MCF 10A (cell line): ENCODE measurements around the gene CACNA1C. TPM values are rescaled to one million over a fixed set of nuclear protein-coding genes. Genes with fewer than 3 reads are reported as not detected.
A peak's percentile ranks its signal among the peaks of the same experiment; 100 is the strongest.

Experiments used
- BruUV-seq: library from RNA; stranded (reverse); fragments of 400-500 nt; replicated peaks from 2 replicates; lab custom pipeline; 2021; lab: Mats Ljungman, UMichigan
- CTCF ChIA-PET: fragments of 300-600 bp; sonication (Branson Sonifier 250); formaldehyde crosslinking; extraction: SDS; loops from one replicate; lab custom pipeline; 2021; ENCODE audit warnings: antibody characterized with exemption, inconsistent platforms; lab: Yijun Ruan, JAX
- POLR2A ChIA-PET: fragments of 300-600, 350-650 bp; sonication (Branson Sonifier 250); formaldehyde crosslinking; extraction: SDS; loops from one replicate; lab custom pipeline; 2020; ENCODE audit warnings: antibody characterized with exemption, inconsistent platforms; lab: Yijun Ruan, JAX
- DNase-seq: peaks from one replicate; pipeline ENCODE4 v3.0.0-alpha.2; 2018; ENCODE audit not compliant: unreplicated experiment
- H3K27ac Mint-ChIP-seq: one replicate; pipeline ENCODE4 v1.8.0; 2022; ENCODE audit warnings: mild to moderate bottlenecking, low read depth, mixed read lengths; ENCODE audit not compliant: unreplicated experiment
- H3K27me3 Mint-ChIP-seq: one replicate; pipeline ENCODE4 v1.8.0; 2022; ENCODE audit warnings: mixed read lengths; ENCODE audit not compliant: insufficient read depth, unreplicated experiment
- H3K36me3 Mint-ChIP-seq: one replicate; pipeline ENCODE4 v1.8.0; 2022; ENCODE audit warnings: mild to moderate bottlenecking, moderate library complexity, mixed read lengths; ENCODE audit not compliant: insufficient read depth, unreplicated experiment
- H3K4me1 Mint-ChIP-seq: one replicate; pipeline ENCODE4 v1.8.0; 2022; ENCODE audit warnings: mixed read lengths; ENCODE audit not compliant: insufficient read depth, unreplicated experiment
- H3K4me3 Mint-ChIP-seq: one replicate; pipeline ENCODE4 v1.8.0; 2022; ENCODE audit warnings: mild to moderate bottlenecking, moderate library complexity, mixed read lengths; ENCODE audit not compliant: unreplicated experiment
- H3K9me3 Mint-ChIP-seq: one replicate; pipeline ENCODE4 v1.8.0; 2022; ENCODE audit warnings: mixed read lengths; ENCODE audit not compliant: unreplicated experiment
- CTCF ChIP-seq: fragments of 200-600 bp; IDR thresholded peaks from one replicate; pipeline ENCODE4 v1.8.0; 2022; ENCODE audit warnings: antibody characterized with exemption, mild to moderate bottlenecking; ENCODE audit not compliant: unreplicated experiment
- intact Hi-C: fragments of 100-400 bp; cut with micrococcal nuclease; formaldehyde crosslinking; loops from 2 replicates; pipeline ENCODE4 v1.14.1; 2022
- total RNA-seq: library from RNA; stranded (reverse); gene quantifications from 2 replicates; pipeline ENCODE4 v1.2.3, GENCODE V29; 2022

Gene CACNA1C
- total RNA-seq, 1 experiment from 2014 or later, result not detected

GRCh38 chr12:2023365-2023764 is 29.4 kb upstream of the CACNA1C start:
- CTCF ChIA-PET, result interaction anchor here (0.6 to 1.9 kb wide), 4 partner anchors 11 to 374 kb away, joined by 3 to 6 read pairs (median 4); no protein-coding TSS in a partner anchor
- Mint-ChIP-seq H3K4me1 (no peaks in the 10 kb centered on the region), H3K4me3 (no peak overlapping the region), H3K36me3 (no peaks in the 10 kb centered on the region), H3K9me3 (no peaks in the 10 kb centered on the region), H3K27me3 (peaks cover 40% of the 10 kb centered on the region), H3K27ac (no peak overlapping the region)
- DNase-seq, result peak; percentile 5
- no peak for TF ChIP-seq CTCF
- intact Hi-C loops, result no loop called here
- no TSS peak for BruUV-seq
- POLR2A ChIA-PET, result interaction anchor here (1.0 to 1.6 kb wide), 2 partner anchors 10 to 20 kb away, joined by 3 read pairs; no protein-coding TSS in a partner anchor

GRCh38 chr12:2027351-2027750 is 25.4 kb upstream of the CACNA1C start:
- BruUV-seq, result no TSS peak
- no peak for TF ChIP-seq CTCF
- H3K9me3 Mint-ChIP-seq, result no peaks in the 10 kb centered on the region
- DNase-seq, result no peak
- no peak overlapping the region for H3K4me3 Mint-ChIP-seq
- POLR2A ChIA-PET, result no interaction called here
- peaks cover 22% of the 10 kb centered on the region for H3K27me3 Mint-ChIP-seq
- no peaks in the 10 kb centered on the region for H3K36me3 Mint-ChIP-seq
- no peak overlapping the region for H3K27ac Mint-ChIP-seq
- CTCF ChIA-PET, result interaction anchor here (0.6 to 1.1 kb wide), 3 partner anchors 26 to 556 kb away, joined by 3 read pairs; no protein-coding TSS in a partner anchor
- intact Hi-C loops, result no loop called here
- no peaks in the 10 kb centered on the region for H3K4me1 Mint-ChIP-seq

- H3K27me3 Mint-ChIP-seq, result peaks cover 37% of the 10 kb centered on the region
- peaks cover 5% of the 10 kb centered on the region for H3K4me1 Mint-ChIP-seq
- CTCF ChIA-PET, result no interaction called here
- no peak for TF ChIP-seq CTCF
- BruUV-seq, result no TSS peak
- peaks cover 5% of the 10 kb centered on the region for H3K36me3 Mint-ChIP-seq
- POLR2A ChIA-PET, result interaction anchor here (0.7 kb wide), 1 partner anchor 520 kb away, joined by 4 read pairs; no protein-coding TSS in a partner anchor
- H3K27ac Mint-ChIP-seq, result no peak overlapping the region
- DNase-seq, result no peak
- H3K4me3 Mint-ChIP-seq, result no peak overlapping the region
- intact Hi-C loops, result loop anchor here (10.0 kb wide), 1 partner anchor 85 kb away; no protein-coding TSS in a partner anchor
- no peaks in the 10 kb centered on the region for H3K9me3 Mint-ChIP-seq
Observed at GRCh38 chr12:2029851-2030250, 22.9 kb upstream of the CACNA1C start.

GRCh38 chr12:2032506-2032905 is 20.3 kb upstream of the CACNA1C start:
- TF ChIP-seq CTCF, result no peak
- Mint-ChIP-seq H3K4me3 (no peak overlapping the region), H3K4me1 (peaks cover 5% of the 10 kb centered on the region), H3K27me3 (peaks cover 63% of the 10 kb centered on the region), H3K9me3 (no peaks in the 10 kb centered on the region), H3K27ac (no peak overlapping the region), H3K36me3 (peaks cover 6% of the 10 kb centered on the region)
- BruUV-seq, result no TSS peak
- intact Hi-C loops, result loop anchor here (10.0 kb wide), 1 partner anchor 88 kb away; no protein-coding TSS in a partner anchor
- ChIA-PET POLR2A (no interaction called here), CTCF (interaction anchor here (0.5 to 1.8 kb wide), 2 partner anchors 29 to 93 kb away, joined by 3 to 6 read pairs; partner anchors contain the start of gene DCP1B)
- no peak for DNase-seq
